NCI-H2107 (cell line): ENCODE results near the gene MS4A2.
"Not testable (repeated sequence)": the region's sequence is repeated elsewhere in the genome, so short reads cannot be mapped to it uniquely, and the experiment has no call there.

Experiments
- DNase-seq: peaks from one replicate; lab custom pipeline; 2025; lab: John Stamatoyannopoulos, UW

The MS4A2 gene

GRCh38 chr11:60101368-60101767 lies 12.9 kb downstream of the MS4A2 start:
- DNase-seq: not testable (repeated sequence)

GRCh38 chr11:60104471-60105115 lies 16.1 kb downstream of the MS4A2 start:
- not testable (repeated sequence) for DNase-seq

DNA sequence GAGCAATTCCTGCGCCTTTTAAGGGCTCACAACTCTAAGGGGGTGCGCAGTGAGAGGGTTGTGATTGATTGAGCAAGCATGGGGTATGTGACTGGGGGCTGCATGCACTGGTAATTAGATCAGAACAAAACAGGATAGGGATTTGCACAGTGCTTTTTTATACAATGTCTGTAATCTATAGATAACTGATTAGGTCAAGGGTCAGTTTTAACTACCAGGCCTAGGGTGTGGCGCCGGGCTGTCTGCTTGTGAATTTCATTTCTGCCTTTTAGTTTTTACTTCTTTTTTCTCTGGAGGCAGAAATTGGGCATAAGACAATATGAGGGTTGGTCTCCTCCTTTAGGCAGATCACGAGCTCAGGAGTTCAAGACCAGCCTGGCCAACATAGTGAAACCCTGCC lies 20.2 kb downstream of the MS4A2 start:
- DNase-seq: not testable (repeated sequence)

DNA sequence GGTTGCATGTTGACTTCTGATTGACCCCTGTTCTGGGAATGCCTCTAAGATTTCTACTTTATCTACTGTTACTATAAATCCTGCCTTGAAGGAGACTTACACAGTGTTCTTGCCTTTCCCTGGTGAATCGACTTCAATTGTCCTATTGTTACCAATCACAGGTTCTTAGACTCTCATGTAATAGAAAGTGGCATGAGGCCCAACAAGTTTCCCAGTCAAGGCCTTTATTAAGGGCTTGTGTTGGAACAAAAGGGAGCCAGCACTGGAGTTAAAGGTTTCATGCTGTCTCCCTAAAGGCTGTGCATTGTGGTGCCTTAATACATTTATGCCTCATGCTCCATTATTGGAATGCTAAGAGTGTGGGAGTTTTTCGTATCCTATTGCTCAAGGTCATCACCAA lies 23.3 kb downstream of the MS4A2 start:
- DNase-seq: no peak

- DNase-seq: no peak
Measured at GRCh38 chr11:60116996-60117790, 28.7 kb downstream of the MS4A2 start.

GRCh38 chr11:60118338-60118737 lies 29.9 kb downstream of the MS4A2 start:
- no peak for DNase-seq

GRCh38 chr11:60119710-60120109 lies 31.2 kb downstream of the MS4A2 start:
- DNase-seq: no peak

DNA sequence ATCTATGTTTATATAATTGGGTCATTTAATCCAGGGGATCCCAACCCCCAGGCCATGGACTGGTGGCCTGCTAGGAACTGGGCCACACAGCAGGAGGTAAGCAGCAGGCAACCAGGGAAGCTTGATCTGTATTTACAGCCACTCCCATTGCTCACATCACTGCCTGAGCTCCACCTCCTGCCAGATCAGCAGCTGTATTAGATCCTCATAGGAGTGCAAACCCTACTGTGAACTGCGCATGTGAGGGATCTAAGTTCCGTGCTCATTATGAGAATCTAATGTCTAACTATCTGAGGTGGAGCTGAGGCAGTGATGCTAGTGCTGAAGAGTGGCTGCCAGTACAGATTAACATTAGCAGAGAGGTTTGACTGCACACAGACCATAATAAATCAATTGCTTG lies 32.8 kb downstream of the MS4A2 start:
- no peak for DNase-seq

DNA sequence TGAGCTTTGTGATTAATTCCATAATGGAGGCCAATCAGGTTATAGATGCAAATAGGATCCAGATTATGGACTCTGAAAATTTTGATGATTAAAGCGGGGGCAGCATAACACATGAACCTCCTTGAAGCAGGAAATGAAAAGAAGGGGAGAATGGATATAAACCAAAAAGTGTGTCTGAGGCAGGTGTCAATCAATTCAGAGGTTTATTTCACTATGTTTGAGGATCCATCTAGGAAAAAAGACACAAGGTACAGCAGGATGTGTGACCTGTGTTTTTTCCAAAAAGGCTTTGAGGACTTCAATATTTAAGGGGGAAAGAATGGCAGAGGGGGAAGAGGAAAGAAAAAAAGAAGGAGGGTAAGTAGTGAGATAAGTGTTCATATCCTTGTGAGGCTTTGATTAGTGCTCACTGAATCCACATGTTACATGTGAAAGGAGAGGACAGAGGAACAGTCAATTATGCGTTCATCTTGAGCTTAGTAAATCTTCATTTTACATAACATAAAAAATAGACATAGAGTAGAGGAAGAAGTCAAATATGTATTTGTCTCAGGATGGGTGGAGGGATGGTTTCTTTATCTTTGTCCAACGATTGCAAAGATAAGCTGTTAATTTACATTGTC lies 34.1 kb downstream of the MS4A2 start:
- DNase-seq: no peak

DNA sequence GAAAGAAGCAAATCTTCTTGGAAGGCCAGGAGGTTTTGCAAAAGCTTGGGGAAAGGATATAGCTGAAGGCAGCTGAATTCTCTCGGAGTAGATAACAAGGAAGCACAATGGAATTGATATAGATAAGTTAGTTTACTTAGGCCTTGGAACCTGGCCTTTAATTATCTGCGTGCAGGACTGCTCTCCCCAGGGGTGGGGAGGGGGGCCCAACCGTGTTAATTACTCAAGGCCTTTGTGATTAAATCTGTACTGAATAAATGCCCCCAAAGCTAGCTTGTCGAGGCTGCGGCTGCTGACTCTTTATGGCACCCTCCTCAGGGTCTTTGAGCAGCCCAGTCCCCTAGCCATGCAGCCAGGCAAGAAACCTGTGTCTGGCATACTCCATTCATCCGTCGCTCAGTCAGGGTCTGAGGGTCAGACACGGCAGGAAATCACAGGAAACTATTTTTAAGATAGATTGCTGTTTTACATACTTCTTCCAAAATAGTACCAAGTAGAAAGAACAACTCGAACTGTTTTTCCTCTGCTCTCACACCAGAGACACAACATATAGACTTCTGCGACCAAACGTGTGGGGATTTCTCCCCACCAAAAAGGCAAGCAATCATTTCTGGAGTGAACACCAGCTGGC lies 36.5 kb downstream of the MS4A2 start:
- DNase-seq: no peak

DNA sequence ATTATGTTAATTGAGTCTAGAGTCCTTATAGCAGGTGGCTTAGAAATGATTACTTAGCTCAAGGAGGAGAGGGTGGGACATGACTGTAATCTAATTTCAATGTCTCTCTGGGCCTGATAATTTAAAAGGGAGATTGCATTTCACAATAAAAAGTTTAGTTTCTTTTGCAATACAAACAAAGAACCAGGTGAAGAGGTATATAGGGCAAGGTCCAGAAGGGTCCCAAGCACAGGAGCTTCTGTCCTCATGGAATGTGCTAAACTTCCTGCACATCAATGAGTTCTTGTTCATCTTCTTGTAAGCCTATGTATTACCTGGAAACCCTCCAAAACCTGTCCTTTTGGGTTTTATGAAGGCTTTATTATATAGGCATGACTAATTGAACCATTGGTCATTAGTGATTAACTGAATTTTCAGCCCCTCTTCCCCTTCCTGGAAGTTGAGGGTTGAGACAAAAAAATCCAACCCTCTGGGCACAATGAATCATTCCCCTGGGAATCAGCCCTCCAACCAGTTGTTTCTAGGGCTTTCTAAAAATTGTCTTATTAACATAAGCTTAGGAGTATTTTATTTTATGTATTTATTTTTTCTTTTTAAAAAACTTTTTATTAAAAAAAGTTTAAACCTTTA lies 37.6 kb downstream of the MS4A2 start:
- no peak for DNase-seq

- no peak for DNase-seq
Measured at GRCh38 chr11:60127311-60127811, 38.9 kb downstream of the MS4A2 start.

DNA sequence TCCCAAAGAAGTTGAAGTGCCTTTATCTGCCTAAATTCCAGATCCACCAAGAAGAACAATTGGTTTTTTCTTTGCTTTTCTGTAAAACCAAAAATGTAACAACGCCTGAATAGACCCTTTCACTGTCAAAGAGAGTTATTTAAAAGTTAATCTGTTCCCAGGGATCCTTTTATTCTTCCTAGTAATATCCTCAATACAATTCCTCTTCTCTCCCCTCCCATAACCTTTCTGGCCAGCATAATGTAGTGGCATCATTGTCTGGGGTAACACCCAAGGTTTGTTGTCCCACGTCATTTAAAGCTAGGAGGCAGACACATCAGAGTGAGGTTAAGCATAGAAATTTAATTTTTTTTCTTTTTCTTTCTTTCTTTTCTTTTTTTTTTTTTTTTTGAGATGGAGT lies 39.9 kb downstream of the MS4A2 start:
- DNase-seq: no peak

DNA sequence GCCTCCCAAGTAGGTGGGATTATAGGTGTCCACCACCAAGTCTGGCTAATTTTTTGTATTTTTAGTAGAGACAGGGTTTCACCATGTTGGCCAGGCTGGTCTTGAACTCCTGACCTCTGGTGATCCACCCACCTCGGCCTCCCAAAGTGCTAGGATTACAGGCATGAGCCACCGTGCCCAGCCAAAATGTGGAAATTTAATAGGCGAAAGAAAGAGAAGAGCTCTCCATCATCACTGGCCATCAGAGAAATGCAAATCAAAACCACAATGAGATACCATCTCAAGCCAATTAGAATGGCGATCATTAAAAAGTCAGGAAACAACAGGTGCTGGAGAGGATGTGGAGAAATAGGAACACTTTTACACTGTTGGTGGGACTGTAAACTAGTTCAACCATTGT lies 40.4 kb downstream of the MS4A2 start:
- not testable (repeated sequence) for DNase-seq

- DNase-seq: no peak
Measured at GRCh38 chr11:60129853-60130252, 41.4 kb downstream of the MS4A2 start.

- DNase-seq: no peak
Measured at GRCh38 chr11:60130496-60130895, 42.0 kb downstream of the MS4A2 start.

- no peak for DNase-seq
Measured at GRCh38 chr11:60131912-60132311, 43.4 kb downstream of the MS4A2 start.

- no peak for DNase-seq
Measured at GRCh38 chr11:60133917-60134316, 45.5 kb downstream of the MS4A2 start.

DNA sequence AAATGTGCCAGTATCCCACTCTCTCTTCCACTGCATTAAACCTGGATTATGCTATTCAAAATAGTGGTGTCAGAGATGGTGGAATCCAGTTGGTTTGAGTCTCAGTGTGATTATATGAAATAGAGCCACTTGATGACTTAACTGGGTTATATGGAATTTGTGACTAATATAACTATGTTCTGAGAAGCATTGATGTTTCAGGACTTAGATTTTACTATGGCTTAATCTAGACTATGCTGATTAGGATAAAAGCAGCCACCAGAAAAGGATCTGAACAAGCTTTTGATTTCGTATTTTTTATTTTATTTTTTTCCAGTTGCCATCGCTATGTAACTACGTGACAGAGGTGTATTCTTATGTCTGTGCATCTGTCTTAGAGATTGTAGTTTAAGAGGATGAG lies 55.3 kb downstream of the MS4A2 start:
- DNase-seq: no peak

- DNase-seq: no peak
Measured at GRCh38 chr11:60145677-60146076, 57.2 kb downstream of the MS4A2 start.
